ENCODE results near the gene PCLO. TPM values are rescaled to one million over a fixed set of nuclear protein-coding genes. Genes with fewer than 3 reads are reported as not detected.
"Not testable (repeated sequence)": the region's sequence is repeated elsewhere in the genome, so short reads cannot be mapped to it uniquely, and the experiment has no call there.

Gene PCLO
- total RNA-seq, 1 donor from 2014 or later = 1.7 TPM

DNA sequence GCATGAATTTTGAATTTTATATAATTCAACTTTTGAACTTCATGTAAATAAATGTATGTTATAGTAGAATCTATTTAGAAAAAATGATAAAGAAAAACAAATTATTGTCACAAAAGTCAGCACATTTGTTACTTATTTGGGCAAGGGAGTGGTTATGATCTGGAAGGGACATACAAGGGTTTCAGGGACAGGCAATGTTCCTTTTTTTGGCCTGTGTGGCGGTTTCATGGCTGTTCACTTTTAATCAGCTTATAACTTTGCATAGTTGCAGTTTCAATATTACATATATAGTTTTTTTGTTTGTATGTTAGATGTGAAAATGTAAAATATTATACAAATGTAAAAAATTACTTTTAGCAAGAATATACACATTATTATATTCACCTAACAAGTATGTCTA lies 256.2 kb downstream of the PCLO start:
- DNase-seq (ENCODE audit: missing footprints) (no peak), ATAC-seq (no peak)
- intact Hi-C loops (cut with DNase I) = no loop called here

DNA sequence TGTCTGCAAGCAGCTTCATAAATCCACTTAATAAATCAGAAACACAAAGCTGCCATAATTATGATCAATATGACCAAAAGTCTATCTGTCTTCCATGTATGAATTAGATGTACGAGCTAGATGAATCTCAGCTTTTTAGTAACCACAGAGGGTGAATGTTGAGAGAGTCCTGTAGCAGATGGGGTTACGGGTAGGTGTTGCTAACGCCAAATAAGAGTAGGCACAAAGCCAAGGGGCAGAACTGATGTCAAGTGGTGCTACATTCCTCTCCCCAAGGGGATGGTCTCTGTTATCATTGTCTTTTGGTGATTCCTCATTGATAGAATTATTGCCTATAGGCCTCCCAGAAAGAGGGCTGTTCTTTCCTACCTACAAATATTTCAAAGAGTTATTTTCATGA lies 257.8 kb downstream of the PCLO start:
- ATAC-seq = no peak
- intact Hi-C loops (cut with DNase I) = no loop called here

DNA sequence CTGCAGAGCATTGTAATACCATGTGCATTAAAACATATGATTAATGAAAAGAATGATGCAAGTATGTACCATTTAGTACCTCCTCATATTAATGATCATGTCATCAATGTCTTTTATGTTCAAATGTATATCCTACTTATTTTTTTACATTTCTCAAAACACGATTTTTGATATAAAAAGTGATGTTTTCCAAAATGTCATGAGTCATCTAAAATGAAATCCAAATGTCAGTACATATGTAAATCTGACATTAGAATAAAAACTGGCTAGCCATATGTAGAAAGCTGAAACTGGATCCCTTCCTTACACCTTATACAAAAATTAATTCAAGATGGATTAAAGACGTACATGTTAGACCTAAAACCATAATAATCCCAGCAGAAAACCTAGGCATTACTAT lies 261.6 kb downstream of the PCLO start:
- intact Hi-C loops (cut with DNase I); DNase-seq (ENCODE audit: missing footprints); ATAC-seq: not testable (repeated sequence)

More for the DNA sequence above, 257.8 kb downstream of the PCLO start:
- DNase-seq (ENCODE audit: missing footprints) = no peak

DNA sequence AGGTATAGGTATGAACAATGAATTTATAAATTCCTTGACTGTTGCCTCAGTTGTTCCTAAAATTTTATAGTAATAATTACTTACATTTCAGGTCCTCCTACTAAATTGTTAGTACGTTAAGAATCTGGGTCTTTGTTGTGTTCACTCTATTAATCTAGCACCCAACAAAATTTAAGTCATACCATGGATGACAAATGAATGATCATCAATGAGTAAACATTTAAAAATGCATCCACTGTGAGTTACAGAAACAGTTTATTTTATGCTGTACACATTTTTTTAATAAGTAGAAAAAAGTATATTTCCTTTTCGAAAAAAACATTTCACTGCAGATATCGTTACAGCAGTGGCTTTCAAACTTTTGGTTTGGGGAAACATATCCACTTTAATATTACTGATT lies 265.2 kb downstream of the PCLO start:
- no peak for ATAC-seq
- intact Hi-C loops (cut with DNase I) = no loop called here
- DNase-seq (ENCODE audit: missing footprints) = no peak

DNA sequence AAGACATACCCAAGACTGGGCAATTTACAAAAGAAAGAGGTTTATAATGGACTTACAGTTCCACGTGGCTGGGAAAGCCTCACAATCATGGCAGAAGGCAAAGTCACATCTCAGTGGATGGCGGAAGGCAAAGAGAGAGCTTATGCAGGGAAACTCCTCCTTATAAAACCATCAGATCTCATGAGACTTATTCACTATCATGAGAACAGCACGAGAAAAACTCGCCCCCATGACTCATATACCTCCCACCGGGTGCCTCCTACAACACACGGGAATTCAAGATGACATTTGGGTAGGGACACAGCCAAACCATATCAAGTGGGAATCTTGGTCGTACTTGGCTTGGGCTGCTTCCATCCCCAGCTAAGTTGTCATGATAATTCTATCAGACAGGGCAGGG lies 268.3 kb downstream of the PCLO start:
- DNase-seq (ENCODE audit: missing footprints); intact Hi-C loops (cut with DNase I); ATAC-seq: not testable (repeated sequence)

DNA sequence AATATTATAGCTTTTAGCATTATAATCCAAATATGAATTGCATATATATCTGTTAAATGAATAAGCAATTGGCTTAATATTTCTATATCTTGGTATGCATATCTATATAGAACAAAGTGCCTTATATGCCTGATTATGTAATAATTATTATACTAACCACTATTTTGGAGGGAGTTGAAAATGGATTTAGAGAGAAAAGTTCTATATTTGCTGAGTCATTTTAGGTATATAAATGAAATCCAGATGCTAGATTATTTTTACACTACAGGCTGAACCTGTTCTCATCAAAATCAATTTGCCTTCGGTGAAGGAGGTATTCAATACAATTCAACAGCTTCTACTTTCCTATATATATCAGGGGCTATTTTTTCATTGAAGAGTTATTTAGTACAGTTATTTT lies 276.4 kb downstream of the PCLO start:
- ATAC-seq (no peak), DNase-seq (ENCODE audit: missing footprints) (no peak)
- intact Hi-C loops (cut with DNase I) = no loop called here

DNA sequence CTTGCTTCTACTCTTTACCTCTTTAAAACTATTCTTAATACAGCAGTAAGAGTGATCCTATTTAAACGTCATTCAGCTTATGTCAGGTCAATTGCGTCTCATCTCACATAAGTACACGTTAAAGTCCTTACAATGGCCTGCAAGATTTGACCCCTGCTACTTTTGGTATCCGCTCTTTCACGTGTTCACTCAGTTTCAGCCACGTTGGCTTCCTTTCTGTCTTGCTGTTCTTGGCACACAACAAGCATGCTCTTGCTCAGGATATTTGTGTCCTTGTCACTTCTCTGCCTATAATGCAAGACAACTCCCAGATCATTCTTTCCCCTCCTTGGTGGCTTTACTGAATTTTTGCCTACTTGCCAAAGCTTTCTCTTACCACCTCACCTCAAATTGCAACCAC lies 296.8 kb downstream of the PCLO start:
- intact Hi-C loops (cut with DNase I) = no loop called here
- ATAC-seq (no peak), DNase-seq (ENCODE audit: missing footprints) (no peak)

DNA sequence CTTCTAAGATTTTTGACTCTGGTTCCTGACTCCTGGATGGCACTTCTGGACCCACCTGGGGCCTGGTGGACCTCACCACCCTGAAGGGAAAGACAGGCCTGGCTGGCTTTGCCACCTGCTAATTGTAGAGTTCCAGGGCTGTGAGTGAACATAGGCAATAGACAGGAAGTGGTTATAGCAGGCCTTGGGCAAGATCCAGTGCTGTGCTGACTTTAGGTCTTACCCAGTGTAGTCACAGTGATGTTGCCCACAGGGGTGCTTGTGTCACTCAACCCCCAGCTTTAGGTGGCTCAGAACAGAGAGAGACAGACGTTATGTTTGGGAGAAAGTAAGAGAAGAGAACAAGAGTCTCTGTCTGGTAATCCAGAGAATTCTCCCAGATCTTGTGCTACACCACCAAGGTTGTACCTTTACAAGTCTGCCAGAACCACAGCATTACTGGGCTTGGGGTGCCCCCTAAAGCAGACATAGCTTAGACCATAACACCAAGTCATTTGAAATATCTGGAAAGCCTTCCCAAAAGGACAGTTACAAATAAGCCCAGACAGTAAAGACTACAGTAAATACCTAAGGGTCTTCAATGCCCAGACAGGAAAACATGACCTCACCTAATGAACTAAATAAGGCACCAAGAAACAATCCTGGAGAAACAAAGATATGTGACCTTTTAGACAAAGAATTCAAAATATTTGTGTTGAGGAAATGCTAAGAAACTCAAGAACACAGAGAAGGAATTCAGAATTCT lies 303.4 kb downstream of the PCLO start:
- intact Hi-C loops (cut with DNase I) = no loop called here
- ATAC-seq (no peak), DNase-seq (ENCODE audit: missing footprints) (no peak)

DNA sequence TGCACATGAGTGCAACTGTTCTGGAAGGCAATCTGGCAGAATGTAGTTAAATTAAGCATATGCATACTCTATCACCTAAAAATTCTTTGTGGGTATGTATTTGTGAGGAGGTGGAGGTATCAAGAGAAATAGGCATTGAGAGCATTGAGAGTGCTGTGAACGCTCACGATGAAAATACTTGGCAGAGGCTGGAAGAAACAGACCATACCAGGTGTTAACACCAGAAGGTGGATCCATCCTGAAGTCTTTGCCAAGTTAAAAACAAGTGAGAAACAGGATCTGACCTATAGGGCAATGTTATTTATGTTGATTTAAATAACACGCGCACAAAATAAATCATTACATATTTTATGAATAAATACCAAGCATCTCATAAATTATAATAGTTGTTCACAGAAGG lies 311.6 kb downstream of the PCLO start:
- intact Hi-C loops (cut with DNase I) = no loop called here
- DNase-seq (ENCODE audit: missing footprints) (no peak), ATAC-seq (no peak)

DNA sequence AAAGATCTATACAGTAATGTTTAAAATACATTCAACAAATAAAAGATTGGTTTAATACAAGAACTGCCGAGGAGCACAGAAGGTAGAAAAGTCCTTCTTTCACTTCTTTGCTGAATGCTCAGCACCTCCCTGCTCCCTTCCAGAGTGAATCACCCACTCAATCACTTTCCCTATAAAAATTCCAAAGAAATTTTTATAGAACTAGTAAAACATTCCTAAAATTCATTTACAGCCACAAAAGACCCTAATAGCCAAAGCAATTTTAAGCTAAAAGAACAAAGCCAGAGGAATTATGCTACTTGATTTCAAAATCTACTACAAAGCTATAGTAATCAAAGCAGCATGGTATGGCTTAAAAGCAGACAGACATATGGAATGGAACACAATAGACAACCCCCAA lies 320.9 kb downstream of the PCLO start:
- ATAC-seq (no peak), DNase-seq (ENCODE audit: missing footprints) (no peak)
- intact Hi-C loops (cut with DNase I) = no loop called here

DNA sequence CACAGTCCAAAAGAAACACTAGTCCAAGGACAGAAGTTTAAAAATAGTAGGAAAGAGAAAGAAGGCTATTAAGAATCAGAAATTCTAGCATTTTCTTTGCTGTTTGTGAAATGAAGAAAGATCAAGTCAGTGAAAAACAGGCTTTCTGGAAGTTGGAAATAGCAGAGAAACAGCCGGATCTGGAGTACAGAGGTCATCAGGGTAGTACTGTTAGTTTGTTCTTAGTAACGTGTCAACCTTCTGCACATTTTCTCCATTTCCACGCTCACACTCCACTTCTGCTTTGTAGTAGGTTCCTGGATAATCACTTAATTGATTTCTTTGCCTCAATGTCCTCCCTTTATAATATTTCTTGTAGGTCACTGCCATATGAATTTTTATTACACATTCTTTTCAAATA lies 322.6 kb downstream of the PCLO start:
- ATAC-seq (no peak), DNase-seq (ENCODE audit: missing footprints) (no peak)
- intact Hi-C loops (cut with DNase I) = no loop called here

DNA sequence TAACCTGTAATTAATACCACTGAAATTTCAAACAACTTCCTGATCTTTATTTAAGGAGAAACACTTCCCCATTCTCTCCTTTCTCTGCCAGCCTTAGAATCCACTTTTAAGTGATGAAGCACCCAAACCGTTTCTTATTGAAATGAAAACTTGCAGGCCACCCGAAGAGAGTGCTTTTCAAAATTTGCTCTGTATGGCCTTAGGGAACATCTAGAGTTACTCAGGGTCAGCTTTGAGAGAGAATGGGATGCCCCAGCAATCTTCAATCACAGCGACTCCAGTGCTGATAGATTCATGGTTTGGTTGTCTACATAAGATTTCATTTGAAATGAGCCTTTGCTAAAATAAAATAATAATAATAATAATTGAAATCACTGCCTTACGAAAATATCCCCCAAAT lies 323.1 kb downstream of the PCLO start:
- ATAC-seq = no peak
- intact Hi-C loops (cut with DNase I) = no loop called here
- DNase-seq (ENCODE audit: missing footprints) = no peak

DNA sequence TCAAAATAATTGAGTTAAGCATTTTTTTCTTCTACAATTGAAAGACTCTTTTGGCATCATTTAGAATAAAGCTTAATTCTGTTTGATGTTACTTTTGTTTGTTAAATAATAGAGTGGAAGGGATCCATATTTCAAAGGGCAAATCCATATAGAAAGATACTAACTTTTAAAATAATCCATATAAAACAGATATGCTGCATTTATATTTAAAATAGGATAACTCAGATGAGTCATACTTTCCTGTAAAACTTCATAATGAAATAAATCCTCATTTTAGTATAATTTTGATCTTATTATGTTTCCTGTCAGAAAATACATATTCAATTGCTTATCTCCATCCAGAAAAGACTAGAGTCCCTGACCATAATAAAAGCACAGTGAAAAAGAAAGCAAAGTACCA lies 323.6 kb downstream of the PCLO start:
- ATAC-seq (no peak), DNase-seq (ENCODE audit: missing footprints) (no peak)
- intact Hi-C loops (cut with DNase I) = no loop called here

DNA sequence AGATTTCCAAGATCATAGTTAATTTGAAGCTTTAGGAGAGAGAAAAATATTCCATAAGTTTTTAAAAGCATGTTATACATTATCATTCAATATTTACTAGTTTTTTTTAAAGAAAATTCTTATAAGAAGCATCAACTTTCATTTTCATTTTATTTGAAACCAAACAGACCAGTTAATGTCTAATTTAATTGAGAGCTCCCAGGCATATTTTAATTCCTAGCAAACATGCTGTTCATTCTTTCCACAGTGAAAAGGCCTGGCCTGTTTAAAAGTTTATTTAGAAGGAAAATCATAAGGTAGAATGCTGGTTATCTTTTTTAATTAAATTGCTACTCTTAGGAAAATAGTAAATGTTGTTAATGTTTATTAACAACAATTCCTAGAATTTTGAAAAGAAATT lies 324.4 kb downstream of the PCLO start:
- no peak for DNase-seq (ENCODE audit: missing footprints)
- intact Hi-C loops (cut with DNase I) = no loop called here
- ATAC-seq = no peak

DNA sequence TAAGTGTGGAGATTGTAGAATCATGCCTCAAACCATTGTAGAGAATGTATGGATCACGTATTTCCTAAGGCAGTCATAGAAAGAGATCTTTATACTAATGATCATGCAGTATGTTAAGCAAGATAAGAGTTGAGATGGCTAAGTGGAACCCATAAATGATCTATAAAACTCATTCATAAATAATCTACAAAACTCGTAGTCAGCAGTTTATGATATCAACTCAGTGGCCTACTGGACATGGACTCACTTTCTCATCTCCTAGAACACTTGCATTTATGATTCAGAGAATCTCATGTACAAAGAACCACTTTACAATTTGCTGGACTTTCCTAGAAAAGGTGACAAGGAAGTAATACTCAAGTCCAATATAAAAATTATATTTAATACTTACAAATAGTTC lies 339.6 kb downstream of the PCLO start:
- DNase-seq (ENCODE audit: missing footprints) (no peak), ATAC-seq (no peak)
- intact Hi-C loops (cut with DNase I) = no loop called here

DNA sequence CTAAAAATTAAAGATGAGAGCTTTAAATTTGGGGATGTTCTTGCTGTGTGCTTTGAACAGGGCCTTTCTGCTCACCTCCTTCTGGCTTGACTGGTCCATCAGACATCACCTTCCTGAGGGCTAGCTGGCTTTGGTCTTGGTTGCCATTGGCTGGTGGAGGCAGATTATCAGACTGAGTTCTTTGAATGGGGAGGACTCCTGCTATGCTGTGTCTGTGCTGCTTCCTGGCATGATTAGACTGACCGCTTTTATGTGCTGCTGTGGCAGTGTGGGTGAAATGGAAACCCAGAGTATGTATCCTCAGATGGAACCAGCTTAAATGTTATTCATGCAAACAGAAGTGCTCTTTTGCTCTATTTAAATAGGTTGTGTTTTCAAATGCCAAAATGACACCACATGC lies 341.6 kb downstream of the PCLO start:
- ATAC-seq (no peak), DNase-seq (ENCODE audit: missing footprints) (no peak)
- intact Hi-C loops (cut with DNase I) = no loop called here

DNA sequence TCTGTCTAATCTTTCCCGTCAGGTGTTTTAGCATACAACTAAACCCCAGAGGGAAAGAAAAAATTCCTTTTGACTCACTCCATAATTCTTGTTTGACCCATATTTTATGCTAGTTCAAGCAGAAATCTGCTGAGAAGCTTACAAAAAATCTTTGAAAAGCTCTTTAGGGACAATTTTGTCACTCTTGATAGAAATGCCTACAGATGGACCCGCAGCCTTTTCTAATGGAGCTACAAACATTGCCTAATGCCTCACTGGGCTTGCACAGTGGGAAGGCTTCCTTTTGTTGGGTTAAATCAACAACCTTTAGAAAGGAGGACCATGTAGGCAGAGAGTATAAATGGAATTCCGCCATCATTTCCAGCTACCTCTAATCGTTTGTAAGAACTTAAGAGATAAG lies 344.5 kb downstream of the PCLO start:
- ATAC-seq = no peak
- DNase-seq (ENCODE audit: missing footprints) = no peak
- intact Hi-C loops (cut with DNase I) = no loop called here

DNA sequence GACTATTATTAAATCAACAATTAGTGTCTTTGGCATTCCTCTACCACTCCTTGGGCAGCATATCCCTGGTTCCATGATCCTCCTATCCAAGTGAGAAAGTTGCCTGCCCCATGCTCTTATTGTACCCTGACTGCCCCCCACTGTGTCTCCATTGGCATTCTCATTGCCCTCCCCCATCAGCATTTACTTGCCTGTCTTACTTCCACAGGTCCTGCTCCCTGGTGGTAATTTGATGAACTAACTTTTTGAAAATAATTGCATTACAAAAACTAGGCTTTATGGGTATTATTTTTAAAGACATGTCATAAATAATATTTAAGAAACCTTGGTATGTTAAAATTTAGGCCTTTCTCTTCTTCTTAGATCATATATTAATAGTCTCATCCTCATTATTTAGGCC lies 346.4 kb downstream of the PCLO start:
- no peak for ATAC-seq
- intact Hi-C loops (cut with DNase I) = no loop called here

DNA sequence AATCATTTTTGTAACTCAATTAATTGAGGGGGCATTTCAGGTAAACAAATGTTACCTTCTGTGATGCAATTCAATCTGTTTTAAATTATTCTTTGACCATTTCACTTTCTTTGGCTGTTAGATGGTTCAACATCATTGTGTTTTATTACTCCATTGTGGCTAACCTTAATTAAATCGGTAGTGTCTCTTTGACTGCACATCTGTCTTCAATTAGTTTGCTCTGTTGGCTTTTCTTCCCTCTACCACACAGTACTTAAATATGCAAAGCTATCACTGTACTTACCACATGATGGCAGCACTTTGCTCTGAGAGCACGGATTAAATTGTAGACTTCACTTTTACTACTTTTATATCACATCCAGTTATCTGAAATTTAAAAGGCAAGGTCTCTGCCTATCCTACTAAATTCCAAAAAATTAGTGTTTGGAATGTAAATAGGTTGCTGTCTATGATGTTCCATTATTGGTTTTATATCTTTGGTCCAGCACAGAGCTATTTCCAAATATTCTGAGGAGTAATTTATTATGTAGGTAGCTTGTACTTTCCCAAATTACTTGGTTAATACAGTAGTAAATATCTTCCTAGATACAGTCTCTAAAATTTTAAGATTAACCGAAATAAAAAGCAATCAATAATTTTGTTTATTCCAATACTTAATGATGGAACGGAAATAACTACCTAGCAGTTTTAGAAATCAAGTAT lies 352.0 kb downstream of the PCLO start:
- DNase-seq (ENCODE audit: missing footprints) (no peak), ATAC-seq (no peak)
- intact Hi-C loops (cut with DNase I) = loop anchor here (5.0 kb wide), 1 partner anchor 462 kb away; no protein-coding TSS in a partner anchor

More for the DNA sequence above, 346.4 kb downstream of the PCLO start:
- no peak for DNase-seq (ENCODE audit: missing footprints)

DNA sequence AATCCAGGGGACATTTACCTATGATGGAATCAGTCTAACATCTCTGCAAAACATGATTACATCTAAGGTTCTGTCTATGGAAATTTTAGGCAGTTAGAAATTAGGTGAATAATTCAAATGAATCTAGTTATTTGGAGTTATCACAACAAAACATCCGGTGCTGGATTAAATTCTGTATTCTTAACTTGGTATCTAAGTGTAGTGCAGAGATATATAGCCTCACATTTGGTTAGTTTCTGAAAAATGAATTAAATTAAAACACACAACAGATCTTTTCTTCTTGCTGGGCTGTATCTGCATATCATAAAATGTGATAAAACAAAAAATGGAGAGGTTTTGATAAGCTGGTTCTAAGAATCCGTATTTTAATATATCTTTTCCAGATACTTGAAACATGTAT lies 354.1 kb downstream of the PCLO start:
- no peak for ATAC-seq
- intact Hi-C loops (cut with DNase I) = no loop called here
- no peak for DNase-seq (ENCODE audit: missing footprints)

DNA sequence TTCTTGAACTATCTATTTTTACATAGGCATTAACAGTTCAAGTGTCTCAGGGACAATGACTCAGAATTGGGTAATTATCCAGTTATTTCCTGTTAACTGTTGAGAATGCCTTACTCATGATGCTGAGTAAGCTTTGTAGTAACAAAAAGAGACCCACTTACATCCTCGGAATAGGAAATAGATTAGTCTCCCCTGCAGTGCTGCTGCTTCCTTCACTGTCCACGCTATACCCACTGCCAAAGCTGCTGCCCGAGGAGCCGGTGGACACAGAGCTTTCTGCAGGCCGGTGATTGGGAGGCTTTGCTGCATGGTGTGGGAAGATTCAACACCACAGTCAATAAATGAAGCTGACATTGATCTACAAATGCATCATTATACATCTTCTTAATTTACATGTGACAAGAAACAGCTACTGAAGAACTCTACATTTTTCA lies 357.1 kb downstream of the PCLO start:
- ATAC-seq (no peak), DNase-seq (ENCODE audit: missing footprints) (peak; percentile 47)
- intact Hi-C loops (cut with DNase I) = no loop called here

All from Right ventricle myocardium inferior (tissue), 1 donor.